ENCODE data around the gene JPT1.
A peak's percentile ranks its signal among the peaks of the same experiment; 100 is the strongest.

Gene JPT1

DNA sequence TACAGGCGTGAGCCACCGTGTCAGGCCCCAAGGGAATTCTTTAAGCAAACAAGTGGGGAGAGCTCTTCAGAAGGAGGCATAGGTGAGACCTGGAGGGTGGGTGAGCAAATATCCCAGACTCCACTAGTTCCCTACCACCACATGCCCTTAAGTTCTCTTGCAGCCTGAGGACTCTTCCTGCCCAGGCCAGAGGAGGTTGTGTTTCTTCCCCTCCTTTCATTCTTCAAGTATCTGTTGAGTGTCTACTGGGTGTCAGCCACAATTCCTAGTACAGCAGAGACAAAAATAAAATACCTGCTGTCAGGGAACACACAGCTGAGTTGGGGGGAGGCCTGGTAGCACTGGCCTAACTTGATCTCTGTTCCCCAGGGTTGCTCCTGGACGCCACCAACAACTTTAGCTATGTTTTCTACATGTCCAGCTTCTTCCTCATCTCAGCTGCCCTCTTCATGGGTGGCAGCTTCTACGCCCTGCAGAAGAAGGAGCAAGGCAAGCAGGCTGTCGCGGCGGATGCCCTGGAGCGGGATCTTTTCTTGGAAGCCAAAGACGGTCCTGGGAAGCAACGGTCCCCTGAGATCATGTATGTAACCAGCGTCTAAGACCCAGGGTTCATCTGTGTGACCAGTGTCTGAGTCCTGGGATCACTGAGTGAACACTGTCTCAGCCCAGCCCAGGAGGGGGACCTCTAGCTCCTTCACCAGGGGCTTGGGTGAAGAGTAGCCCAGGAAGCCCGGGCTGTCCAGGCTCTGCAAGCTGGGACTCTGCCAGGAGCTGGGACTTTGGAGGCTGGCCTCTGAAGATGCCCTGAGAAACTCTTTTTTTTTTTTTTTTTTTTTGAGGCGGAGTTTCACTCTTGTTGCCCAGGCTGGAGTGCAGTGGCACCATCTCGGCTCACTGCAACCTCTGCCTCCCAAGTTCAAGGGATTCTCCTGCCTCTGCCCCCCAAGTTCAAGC is 50.4 kb downstream of the JPT1 start:
- no peak for DNase-seq

DNA sequence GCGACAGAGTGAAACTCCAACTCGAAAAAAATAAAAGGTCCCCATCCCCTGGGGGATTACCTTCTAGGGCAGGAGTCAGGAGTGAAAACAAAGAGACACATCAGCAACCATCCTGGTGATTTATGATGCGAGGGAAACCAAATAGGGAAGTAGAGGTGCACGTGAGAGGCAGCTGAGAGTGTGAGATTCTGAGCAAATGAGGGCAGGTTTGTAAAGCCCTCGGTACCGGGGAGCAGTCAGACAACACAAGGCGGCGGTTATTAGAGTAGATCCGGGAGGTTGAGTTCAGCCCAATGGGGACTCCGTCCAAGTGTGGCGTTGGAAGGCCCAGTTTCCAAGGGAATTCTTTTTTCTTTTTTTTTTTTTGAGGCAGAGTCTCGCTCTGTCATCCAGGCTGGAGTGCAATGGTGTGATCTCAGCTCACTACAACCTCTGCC is 51.9 kb downstream of the JPT1 start:
- no peak for DNase-seq

DNA sequence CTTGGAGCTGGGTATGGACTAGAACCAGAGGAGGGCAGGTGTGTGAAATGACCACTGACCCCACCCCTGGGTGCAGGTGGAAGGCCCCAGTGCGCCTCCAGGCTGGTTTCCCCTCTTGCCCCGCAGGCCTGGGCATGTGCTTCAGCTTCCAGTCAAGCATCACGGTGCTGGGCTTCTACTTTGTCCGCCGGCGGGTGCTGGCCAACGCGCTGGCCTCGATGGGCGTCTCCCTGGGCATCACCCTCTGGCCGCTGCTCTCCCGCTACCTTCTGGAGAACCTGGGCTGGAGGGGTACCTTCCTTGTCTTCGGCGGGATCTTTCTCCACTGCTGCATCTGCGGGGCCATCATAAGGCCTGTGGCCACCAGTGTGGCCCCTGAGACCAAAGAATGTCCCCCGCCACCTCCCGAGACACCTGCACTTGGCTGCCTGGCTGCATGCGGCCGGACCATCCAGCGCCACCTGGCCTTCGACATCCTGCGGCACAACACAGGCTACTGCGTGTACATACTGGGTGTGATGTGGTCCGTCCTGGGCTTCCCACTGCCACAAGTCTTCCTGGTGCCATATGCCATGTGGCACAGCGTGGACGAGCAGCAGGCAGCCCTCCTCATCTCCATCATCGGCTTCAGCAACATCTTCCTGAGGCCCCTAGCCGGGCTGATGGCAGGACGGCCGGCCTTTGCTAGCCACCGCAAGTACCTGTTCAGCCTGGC is 54.3 kb downstream of the JPT1 start:
- no peak for DNase-seq

DNA sequence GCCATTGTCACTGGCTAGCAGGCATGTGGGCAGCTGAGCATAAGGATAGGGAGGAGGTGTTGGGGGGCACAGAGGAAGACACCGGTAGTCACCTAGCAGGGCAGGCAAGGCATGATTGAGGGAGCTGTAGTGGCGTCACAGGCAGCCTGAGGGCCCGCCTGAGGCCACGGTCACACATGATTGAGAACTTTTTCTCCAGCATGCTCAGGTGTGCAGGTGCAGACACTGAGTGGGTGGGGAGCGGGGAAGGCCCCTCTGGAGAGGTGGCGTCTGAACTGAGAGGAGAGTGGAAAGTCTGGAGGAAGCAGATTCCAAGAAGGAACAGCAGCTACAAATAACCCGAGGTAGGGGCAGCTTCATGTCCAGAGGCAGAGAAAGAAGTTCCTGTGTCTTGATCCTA is 55.5 kb downstream of the JPT1 start:
- DNase-seq, result no peak

DNA sequence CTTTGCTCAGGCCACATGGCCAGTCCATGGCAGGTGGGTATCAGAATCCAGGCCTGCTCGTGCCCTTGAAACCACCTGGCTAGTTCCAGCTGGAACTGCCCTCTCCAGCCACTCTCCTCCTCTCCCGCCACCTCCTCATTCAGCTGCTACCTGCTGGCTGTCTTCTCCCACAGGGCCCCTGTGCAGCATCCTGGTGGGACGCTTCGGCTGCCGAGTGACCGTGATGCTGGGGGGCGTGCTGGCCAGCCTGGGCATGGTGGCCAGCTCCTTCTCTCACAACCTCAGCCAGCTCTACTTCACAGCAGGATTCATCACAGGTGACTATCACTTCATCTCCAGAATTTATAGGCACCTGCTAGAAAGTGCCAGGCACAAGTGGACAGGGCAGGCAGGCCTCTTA is 56.4 kb downstream of the JPT1 start:
- no peak for DNase-seq

DNA sequence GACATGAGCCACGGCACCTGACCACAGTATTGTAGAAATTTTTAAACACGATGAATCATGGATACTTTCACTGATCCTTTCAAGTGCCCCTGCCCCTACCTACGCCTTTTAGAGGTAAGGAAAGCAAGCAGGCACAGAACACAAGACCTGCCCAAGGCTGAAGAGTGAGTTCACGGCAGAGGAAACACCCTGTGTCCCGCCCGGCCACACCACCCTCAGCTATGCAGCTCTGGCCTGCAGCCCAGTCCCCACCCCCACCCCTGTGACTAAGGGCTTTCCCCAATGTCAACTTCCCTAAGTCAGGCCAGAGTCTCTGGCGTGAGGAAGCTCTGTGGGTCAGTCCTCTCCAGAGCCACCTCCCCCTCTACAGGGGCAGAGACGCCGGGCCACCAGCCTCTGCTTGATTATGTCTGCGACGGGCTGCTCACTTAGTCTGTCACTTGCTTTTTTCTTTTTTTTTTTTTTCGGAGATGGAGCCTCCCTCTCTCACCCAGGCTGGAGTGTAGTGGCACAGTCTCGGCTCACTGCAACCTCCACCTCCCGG is 58.2 kb downstream of the JPT1 start:
- DNase-seq, result no peak

DNA sequence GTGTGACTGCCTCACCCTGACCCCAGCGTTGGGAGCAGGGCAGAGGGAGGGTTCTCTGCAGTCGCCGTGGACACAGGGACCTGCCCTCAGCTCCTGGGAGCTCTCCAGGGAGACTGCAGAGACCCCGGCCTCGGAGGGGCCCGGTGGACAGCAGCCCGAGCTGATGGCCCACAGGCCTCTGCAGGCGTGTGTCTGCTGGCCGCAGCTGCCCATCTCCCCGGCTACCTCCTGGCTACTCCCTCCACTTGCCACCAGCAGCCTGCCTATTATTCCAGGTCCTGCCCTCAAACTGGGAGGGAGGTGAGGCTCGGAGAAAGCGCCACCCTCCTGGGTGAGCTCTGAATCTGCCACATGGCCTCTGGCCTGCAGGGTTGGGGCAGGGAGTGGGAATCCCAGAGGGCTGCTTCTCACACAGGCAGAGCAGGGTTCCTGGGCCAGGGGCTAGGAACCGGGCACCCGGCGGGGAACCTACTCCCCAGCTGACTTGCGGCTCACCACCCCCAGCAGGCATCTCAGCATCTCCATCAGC is 59.4 kb downstream of the JPT1 start:
- no peak for DNase-seq

DNA sequence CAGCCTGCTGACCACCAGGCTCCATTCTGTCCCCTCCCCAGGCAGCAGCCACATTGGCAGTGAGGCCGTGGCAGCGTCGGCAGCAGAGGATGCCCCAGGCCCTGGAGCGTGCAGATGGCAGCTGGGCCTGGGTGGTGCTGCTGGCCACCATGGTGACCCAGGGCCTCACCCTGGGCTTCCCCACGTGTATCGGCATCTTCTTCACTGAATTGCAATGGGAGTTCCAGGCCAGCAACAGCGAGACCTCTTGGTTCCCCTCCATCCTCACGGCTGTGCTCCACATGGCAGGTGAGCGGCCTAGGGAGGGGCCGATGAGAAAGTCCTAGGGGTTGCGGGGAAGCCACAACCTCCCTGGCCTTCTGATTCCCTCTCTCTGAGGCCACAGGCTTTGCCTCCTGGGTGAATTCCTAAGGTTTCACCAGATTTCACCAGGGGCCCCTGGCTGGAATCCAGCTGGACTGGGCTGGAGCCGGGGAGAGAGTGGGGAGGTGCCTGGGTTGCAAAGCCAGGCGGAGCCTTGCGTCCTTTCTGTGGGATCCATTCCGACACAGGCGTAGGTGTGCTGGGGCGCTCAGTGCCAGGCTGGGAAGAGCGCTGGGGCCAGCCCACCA is 60.7 kb downstream of the JPT1 start:
- no peak for DNase-seq

DNA sequence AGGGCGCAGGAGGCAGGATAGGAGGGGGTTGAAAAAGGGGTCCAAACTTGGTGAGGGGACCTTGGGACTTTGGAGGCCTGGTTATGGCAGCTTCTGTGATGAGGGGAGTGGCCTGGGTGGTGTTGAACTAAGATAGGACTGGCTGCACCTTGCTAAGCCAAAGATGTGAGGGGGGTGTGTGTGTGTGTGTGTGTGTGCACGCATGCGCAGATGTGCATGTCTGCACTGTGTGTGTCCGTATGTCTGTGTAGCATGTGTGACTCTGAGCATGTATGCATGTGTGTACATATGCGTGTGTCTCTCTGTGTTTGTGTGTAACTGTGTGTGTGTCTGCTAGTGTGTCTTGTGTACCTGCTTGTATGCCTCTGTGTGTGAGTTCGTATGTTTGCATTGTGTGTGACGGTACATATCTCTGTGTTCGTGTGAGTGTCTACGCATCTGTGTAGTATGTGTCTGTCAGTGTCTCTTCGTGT is 62.4 kb downstream of the JPT1 start:
- no peak for DNase-seq

DNA sequence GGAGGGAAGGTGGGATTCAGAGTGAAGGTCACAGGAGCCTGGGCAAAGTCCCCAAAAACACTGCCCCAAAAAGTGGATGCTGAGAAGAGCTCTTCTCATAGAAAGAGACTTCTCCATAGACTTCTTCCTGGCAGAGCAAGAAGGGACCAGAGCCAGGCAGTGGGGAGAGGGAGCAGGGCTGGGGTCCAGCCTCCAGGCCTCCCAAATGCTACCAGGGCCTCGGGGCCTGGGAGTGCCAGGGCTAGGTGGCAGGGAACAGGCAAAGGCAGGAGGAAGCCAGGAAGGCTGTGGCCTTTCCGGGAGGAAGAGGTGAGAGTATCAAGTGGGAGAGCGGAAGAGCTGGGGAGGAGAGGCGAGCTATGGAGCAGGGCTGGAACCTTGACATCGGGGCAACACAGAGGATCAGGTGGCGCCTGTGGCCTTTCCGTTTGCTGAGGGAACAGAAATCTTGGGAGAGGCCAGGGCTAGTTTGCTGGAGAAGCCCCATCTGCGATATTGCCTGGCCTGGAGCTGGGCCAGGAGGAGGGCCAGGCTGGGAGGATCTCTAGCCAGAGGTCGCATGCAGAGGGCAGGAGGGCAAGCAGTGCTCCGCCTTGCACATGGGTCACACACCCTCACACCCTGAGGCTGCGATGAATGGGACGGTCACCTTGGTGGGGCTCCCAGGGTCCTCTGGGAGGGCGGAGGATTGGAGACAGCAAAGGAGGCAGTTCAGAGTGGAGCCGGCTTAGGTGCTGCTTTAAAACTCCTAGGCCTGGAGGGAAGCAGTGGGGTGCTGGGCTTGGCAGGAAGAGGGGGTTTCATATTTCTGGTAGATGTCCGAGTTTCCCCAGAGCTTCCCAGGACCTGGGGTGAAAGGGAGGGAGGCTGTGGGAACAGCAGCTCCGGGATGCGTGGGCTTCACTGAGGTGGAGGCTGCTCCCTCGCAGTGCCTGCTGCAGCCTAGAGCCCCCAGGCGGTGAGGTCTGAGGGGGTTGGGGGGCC is 63.1 kb downstream of the JPT1 start:
- DNase-seq, result no peak

DNA sequence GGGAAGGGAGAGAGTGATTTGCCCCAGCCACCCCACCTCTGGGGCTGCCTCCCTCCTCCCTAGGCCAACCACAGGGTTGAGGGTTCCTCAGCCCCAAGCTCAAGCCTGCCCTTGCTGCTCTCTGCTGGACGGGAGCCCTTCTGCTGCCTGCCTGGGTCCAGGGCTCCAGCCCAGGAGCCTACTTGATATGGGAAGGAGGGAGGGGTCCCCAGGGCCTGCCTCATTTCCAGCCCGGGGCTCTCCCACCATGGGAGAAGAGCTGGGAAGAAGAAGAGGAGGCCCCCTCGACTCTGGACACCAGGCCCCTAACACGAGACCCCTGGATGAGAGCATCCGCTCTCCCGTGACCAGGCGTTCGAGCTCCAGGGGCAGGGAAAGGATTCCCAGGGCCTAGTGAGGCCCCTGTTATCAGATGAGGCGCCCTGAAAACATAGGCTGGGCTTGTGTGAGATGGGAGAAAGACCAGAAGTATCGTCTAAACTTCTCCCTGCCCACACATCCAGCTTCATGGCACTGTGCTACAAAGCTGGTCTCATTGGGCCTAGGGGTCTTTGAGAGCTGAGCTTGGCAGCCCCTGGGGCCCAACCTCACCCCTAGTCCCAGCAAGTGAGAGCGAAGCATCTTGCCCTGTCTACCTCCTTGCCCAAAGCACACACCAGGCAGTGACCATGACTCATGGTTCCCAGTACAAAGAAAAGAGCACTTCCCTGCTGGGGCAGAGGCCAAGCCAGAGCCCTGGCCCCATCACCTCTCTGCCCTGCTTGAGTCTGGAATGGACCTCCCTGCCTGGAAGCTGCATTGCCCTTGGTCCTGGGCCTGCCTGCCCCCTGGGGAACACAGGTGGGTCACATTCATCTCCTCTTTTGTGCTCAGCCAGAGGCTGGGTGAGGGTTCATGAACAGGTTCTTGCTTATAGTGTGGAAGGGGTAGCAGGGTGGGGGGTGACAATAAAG is 65.6 kb downstream of the JPT1 start:
- DNase-seq, result no peak

DNA sequence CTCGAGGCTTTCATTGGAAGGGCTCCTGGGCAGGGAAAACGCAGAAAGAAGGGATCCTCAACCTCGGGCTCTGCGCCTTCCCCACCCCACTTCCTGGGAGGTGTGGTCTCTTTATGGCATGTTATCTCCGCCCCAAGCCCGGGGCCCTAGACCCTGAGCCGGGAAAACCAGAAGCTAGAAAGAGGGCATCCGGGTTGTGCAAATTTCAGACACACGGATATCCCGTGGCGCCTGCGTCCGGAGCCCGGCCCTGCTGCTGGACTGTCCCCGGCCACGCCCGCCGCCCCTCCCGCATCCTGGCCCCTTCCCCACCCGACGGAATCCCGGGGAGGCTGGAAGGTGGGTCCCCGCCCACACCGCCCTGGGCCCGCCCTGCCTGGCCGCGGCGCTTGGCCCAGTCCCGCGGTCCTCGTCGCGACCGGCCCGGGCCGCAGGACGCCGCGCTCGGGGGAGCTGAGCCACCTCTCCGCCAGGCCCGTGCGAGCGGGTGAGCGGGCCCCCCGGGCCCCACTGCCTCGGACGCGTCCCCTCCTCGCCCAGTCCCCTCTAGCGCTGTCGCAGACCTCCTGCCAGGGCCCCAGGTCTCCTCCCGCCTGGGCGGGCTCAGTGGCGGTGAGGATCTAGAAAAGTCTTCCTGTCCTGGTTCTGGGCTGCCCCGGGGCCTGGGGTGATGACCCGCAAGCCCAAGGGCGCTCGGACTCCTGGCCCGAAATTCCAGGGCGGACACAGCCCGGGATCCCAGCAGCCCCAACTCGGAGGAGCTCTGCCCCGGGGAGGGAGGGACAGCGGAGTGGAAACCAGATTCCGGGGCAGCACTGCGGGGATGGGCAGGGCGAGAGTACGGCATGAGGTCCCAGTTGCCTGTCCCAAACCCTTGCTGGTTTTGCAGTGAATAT is 66.5 kb downstream of the JPT1 start, which contains the start of gene SLC16A5:
SLC16A5 (plus strand) TSS at position 397 of the 896 bp plus-strand sequence. CDS start 5,683 bp downstream, outside the sequence.
- DNase-seq, result peak; percentile 47

DNA sequence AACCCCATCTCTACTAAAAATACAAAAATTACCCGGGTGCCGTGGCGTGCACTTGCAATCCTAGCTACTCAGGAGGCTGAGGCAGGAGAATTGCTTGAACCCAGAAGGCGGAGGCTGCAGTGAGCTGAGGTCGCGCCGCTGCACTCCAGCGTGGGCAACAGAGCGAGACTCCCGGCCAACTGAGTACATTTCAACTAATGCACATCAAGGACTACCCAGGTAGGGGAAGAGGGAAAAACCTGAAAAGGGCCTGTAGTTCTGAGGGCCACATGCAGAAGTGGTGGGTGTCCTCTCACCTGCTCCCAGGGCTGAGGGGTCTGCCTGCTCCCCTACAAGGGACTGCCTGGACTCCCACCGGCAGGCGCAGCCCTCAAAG is 67.1 kb downstream of the JPT1 start:
- no peak for DNase-seq

DNA sequence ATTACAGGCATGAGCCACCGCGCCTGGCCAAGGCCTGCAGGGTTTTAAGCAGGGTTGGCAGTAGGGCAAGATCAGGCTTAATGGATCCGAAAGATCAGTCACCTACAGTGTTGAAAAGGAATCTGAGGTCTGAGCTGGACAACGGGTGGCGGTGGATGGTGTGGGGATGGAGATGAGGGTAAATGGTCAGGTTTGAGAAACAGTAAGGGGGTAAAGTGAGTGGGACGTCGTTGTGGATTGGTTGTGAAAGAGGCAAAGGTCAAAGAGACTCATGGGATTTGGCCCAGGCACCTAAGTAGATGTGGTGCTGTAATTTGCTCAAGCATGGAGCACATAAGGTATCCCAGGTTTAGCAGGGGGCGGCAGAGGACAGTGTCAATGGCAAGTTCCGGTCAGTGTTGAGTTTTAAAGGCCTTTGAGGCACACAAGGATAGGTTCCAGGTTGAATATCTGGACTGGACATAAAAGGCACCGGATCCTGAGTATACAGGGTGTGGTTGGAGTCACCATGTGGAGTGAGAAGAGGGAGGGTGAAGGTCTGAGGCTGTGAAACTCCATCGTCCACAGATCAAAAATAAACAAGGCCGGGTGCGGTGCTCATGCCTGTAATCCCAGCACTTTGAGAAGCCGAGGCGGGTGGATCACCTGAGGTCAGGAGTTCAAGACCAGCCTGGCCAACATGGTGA is 67.7 kb downstream of the JPT1 start:
- no peak for DNase-seq
